NCI-H2081 (cell line): ENCODE data around the gene PTPRT.

ENCODE experiments used
- DNase-seq, 2 experiments: peaks; one replicate each; lab custom pipeline; 2025; lab: John Stamatoyannopoulos, UW

Gene PTPRT

DNA sequence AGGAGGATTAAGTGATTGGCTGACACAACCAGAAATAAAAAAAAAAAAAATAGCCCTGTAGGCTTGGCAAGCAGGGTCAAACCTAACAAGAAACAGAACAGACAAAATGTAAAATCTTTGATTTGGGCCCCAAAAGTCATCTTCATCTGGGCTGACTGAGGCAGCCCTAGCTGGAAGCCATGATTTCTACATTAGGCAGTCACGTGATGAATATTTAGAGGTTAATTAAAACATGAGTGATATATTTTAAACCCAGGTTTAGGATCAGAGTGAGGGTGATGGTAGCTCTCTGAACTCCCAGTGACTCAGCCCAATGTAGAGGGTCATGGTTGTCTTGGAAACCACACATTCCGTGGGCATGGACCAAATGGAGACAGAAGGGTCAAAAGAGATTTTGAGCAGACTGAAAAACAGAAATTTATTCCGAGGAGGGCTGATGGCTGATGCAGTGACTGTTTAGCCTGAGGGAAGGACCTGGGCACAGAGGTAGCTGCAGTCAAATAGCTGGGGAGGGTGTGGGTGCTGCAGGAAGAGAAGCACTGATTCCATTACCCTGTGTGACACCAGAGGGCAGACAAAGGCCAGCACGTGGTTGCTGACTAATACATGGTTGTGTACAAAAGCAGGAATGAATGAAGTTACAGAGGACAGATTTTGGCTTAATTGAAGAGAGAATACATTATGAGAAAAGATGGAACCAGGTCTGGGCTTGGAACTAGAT, 998.4 kb downstream of the PTPRT start:
- no peak for DNase-seq

DNA sequence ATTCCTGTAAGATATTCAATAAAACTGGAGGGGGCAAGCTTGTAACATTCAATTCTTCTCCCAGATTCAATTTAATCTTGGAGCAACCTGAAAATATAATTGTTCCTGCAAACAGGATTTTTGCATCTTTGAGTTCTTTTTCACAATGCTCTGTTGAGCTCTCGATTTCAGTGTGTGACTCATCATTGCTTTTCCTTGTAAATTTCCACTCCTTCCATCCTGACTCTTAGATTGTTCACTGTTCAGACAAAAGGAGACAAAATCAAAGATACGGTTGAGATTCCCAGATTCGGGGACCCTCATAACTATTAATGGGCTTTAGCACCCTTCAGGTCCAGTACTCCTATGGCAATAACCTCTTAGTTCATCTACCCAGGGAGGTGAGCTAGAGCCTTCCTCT, 999.6 kb downstream of the PTPRT start:
- no peak for DNase-seq

DNA sequence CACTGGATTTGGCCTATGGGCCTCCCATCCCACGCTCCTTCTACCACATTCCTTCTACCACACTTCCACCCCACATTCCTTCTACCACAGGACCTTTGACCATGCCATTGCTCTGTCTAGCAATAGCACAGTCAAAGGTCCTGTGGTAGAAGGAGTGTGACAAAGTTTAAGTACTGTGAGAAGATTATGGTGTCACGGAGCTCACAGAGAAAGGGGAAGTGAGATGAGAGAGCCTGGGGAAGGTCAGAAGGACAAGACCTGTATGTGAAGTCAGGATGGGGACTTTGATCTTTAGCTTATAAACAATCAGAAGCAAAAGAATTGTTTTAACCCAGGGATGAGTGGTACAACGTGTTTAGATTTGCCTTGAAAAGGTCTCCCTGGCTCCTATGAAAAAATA, 1003.4 kb downstream of the PTPRT start:
- DNase-seq = no peak

GRCh38 chr20:42183147-42183546, 1006.6 kb downstream of the PTPRT start:
- DNase-seq = no peak

- DNase-seq = no peak
These were observed 1008.6 kb downstream of the PTPRT start for GRCh38 chr20:42181064-42181463.

DNA sequence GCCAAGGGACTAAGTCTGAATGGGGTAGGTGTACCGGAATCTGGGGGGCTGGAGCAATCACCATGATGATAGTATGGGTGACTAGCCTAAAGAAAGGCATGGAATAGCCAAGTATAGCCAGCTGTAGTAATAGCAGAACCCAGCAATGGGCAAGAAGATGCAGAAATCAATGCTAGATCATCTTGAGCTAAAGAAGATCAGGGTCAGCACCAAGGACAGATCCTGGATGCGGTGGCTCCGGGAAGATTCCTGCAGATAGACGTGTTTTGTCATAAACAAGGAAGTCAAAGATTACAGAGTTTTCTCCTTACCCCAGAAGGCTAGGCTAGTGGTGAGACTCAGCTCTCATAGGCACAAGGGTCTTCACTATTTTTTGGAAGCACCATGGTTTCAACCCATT, 1009.9 kb downstream of the PTPRT start:
- no peak for DNase-seq

- DNase-seq = no peak
These were observed 1016.3 kb downstream of the PTPRT start for GRCh38 chr20:42173440-42173839.

DNA sequence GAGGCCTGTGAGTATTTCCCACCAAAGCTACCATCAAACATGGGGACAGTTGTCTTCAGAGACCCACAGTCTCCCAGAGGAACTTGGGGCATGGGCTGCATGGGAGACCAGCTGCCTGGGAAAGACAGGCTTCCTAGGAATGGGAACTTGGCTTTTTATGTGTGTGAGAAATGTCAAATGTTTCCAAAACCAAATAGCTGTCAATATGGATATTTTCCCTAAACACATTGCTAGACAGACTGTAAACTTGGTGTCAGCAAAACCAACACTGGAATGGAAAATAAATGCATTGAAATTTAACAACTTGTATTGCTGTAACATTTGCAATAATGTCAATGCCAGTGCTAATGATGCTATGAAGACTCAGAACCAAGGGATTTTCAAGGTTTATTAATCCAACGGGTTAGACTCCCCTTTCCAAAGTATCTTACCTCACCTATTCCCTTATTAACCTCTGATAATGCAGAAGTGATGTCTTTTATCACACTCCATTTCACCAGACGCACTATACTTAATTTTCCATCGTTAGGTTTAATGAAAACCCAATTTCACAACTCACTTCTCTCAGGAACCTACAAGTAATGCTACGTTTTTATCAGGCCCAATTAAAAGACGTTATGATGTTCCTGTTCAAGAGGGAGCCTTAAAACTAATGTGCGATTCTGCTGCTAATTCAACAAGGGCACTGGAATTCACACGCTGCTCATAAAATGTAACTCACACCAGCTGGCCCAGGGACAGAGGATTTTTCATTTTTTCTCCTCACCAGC, 1025.4 kb downstream of the PTPRT start:
- no peak for DNase-seq

DNA sequence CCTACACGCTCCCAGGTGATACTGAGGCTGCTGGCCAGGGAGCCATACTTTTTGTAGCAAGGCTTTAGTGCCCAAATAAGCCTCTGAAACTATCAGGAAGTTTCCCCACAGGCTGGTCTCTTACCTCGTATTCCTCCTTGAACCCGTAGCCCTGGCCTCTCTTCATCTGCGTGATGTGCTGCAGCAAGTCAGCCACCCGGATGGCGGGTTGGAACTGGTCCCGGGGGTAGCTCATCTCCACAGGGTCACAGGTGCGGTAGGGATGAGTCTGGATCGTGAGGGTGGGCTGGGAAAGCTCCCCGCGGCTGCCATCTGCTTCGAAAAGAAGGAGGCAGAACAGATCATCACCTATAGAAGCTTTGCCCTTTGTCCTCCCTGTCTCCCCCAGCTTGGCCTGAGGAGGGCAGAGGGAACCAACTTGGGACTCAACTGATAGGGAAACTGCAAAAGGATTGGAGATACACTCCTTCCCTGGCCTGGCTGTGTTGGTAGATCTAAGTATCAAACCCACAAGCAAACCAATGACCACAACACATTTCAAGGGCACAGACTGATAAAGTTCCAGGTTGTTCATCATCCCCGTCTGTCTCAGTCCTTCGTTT, 1028.4 kb downstream of the PTPRT start:
- DNase-seq = no peak

GRCh38 chr20:42159808-42160207, 1029.9 kb downstream of the PTPRT start:
- no peak for DNase-seq

DNA sequence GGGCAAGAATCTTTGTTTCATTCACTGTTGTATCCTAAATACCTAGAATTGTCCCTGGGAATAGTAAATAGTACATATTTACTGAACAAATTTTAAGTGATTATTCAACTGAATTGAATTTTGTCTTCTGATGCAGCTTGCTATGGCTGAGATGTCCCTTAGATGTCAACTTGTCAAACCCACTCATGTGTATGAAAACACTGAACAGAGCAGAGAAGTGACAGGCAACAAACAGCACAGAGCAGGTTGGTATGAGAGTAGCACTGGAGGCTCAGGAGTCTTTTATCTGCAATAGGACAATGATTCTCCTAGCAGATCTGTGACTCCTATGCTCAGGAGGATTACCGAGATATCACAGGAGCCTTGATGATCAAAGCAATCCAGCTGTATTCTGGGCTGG, 1031.4 kb downstream of the PTPRT start:
- DNase-seq = no peak

GRCh38 chr20:42155586-42155985, 1034.1 kb downstream of the PTPRT start:
- no peak for DNase-seq

GRCh38 chr20:42152575-42152974, 1037.1 kb downstream of the PTPRT start:
- DNase-seq = no peak

- no peak for DNase-seq
These were observed 1039.5 kb downstream of the PTPRT start for GRCh38 chr20:42150230-42150629.

DNA sequence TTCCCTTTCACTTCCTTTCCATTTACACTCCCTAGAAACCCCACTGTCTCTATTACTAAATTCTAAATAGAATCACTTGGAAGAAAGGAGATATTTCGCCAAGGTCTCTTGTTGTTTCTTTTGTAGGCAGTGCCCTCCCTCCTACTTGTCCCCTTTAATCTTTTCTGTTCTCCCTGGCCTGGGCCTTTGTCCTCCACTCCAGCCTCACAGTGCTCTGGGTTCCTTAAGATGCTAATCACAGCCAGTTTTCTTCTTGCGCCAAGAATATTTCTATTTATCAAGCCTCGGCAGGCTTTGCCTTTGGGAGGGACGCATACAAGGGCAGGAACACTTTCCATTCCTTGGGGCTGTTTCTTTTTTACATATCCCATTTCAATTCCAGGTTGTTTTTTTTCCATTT, 1051.0 kb downstream of the PTPRT start:
- no peak for DNase-seq

DNA sequence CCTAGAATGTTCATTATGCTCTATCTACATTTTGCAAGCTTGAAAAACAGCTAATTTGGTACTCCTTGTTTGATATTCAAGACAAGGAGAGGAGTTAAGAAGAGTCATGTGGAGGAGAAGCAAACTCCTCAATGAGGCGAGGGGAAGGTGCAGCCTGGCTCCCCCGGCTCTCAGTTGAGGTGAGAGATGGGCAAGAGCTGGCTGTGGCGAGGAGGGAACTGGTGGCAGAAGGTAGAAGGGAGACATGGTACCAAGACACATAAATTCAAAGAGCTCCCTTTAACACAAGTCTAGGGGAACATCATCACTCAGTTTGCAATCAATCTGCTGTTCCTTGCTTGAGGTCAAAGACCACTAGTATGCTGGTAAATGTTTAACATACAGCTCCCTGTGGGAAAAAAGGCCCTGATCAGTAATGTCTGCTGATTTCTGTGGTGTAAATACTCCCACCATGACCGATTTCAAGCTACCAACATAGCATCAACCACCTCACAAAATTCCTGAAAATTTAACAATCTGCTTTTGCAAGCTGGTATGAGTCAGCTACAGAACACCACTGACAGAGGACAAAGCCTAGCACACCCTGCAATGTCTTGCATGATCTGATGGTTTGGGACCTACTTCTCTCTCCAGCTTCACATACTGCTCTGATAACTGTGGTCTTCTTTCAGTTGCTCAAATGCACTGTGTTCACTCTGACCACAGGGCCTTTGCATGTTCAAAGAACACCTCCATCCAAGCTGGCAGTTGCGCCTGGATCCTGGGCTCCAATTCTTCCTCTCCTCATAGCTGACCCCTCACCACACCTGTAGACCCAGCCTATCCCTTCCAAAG, 1055.2 kb downstream of the PTPRT start:
- DNase-seq = no peak

GRCh38 chr20:42130810-42131596, 1058.7 kb downstream of the PTPRT start:
- no peak for DNase-seq

GRCh38 chr20:42125426-42125825, 1064.3 kb downstream of the PTPRT start:
- no peak for DNase-seq

DNA sequence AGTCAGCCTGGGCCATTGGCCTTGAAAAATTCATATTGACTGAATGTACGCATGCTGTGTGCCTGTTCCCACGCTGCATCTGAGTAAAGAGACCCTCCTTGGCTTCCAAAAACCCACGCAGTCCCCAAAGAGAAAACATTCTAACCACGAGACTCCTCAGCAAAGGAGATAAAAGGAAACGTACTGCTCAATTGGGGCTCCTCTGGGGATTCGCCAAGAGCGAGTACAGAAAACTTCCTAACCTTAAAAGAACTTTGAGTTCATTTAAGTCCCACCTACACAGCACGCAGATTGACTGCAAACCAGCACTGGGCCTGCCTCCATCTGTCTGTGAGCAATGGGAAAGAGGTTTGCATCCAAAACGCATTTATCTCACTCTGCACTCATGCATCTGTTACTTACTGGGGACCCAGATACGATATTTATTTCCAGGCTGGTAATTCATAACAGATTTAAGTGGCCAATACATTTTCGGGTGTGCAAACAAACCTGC, 1065.7 kb downstream of the PTPRT start:
- DNase-seq = no peak

DNA sequence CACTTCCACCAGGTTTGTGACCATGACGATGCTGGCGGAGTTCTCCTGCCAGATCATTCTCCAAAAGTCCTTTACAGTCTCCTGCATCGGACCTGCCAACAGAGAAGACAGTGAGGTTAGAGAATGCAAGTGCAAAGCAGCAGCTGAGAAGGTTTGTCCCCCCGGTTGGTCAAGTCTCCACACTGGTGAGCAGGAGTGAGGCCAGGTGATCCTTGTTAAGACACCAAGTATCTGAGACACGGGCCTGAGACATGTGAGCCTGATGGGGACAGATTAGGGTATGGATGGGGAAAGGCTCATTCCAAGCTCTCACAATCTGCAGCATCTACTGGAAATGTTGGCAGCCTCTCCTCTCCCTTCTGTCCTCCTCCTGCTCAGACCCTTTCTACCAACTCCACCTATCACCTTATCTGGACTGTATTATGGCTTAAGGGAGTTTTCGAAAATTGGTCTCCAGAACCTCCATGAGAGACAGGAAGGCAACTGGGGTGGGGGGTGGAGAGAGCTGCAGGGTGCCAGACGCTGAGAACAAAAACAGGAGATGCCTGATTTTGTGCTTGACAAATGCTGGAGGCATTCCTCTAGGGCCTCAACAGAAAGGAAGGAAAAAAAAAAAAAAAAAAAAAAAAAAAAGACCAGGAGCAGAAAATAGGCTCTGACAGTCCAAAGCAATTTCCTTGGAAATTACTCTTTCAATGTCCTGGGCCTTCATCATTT, 1071.1 kb downstream of the PTPRT start:
- no peak for DNase-seq

GRCh38 chr20:42118001-42118400, 1071.7 kb downstream of the PTPRT start:
- no peak for DNase-seq
